ENCODE measurements around the gene NEAT1. TPM values are rescaled to one million over a fixed set of nuclear protein-coding genes. Genes with fewer than 3 reads are reported as not detected.

NEAT1 gene
- total RNA-seq, 1 experiment from 2014 or later, result 564 TPM

DNA sequence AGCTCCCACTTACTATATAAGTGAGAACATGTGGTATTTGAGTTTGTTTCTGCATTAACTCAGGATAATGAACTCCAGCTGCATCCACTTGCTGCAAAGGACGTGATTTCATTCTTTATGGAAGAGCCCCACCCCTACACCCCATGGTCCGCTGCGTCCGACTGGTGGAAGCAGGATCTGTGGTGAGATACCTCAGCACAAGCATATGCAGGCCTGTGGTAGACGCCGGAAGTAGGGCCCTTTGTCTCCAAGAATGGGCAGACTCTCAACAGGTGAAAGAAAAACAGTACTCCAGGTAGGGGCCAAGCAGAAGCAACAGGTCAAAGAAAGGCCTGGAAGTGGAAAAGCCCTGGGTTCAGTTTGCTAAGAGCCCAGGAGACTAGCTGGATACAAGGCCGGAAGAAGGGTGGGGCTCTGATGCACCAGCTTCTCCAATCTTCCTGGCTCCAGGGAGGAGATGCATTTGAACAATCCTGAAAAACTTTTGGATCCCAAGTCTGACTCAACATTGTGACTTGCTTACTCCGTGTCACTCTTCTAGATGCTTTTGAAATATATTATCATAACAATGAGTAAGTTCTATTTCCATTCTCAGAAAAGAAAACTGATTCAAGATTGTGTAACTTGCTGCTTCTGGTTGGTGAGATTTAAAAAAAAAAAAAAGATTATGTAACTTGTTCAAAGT lies 30.4 kb downstream of the NEAT1 start:
- peak overlapping the region; percentile 15; the same call in 1 of the 2 replicates for H3K27ac ChIP-seq (ENCODE audit: low read depth, low read length)
- DNase-seq (ENCODE audit: low read depth, low spot score) (no peak), ATAC-seq (no peak)
- no TSS peak for BruUV-seq (replicated peaks)
- H2AFZ ChIP-seq (ENCODE audit: low read depth, low read length, poor library complexity, severe bottlenecking), result no peak overlapping the region
- no peak overlapping the region for H3K9ac ChIP-seq (ENCODE audit: low read length)
- H3K9me2 ChIP-seq (ENCODE audit: insufficient read depth), result no peaks in the 10 kb centered on the region
- POLR2A ChIA-PET, result interaction anchor here (4.3 kb wide), 1 partner anchor 45 kb away, joined by 33 read pairs; the partner anchor contains the start of gene MALAT1
- CTCF ChIA-PET, result interaction anchor here (0.7 kb wide), 1 partner anchor 124 kb away, joined by 3 read pairs; no protein-coding TSS in a partner anchor
- no peaks in the 10 kb centered on the region for H3K27me3 ChIP-seq (ENCODE audit: insufficient read depth, low read length)
- H3K9me3 ChIP-seq (ENCODE audit: control insufficient read depth in 1 of 2, insufficient read depth in 1 of 2, low read depth in 1 of 2, low read length in 2 of 2), result no peaks in the 10 kb centered on the region
- TF ChIP-seq CEBPB (IDR thresholded peaks at IDR 0.05; ENCODE audit: low read depth) (no peak), SRF (IDR thresholded peaks at IDR 0.05; ENCODE audit: low read depth) (no peak), FOSL1 (IDR thresholded peaks at IDR 0.05; ENCODE audit: low read depth) (0 out of 2 replicates have a peak, but pooled peaks have one; percentile 25)
- H3K36me3 ChIP-seq (ENCODE audit: control insufficient read depth in 1 of 2, insufficient read depth in 2 of 2, low read length in 2 of 2), result no peaks in the 10 kb centered on the region
- peaks cover 14% of the 10 kb centered on the region for H3K79me2 ChIP-seq (ENCODE audit: insufficient read depth, low read length)
- intact Hi-C loops (cut with micrococcal nuclease), result no loop called here
- peaks cover 42 to 61% of the 10 kb centered on the region in 2 experiments for H3K4me1 ChIP-seq (ENCODE audit: control insufficient read depth in 1 of 2, insufficient read depth in 2 of 2, low read length in 2 of 2)
- H4K20me1 ChIP-seq (ENCODE audit: insufficient read depth), result no peaks in the 10 kb centered on the region
- RAD21 ChIA-PET (ENCODE audit: low non-redundant PET in 1 of 2, low total read pairs in 2 of 2, uncharacterized antibody in 2 of 2, unreplicated experiment in 2 of 2), result no interaction called here
- no peak overlapping the region for H3K4me3 ChIP-seq (replicated peaks in 1 of 2; ENCODE audit: low read depth in 1 of 2, low read length in 2 of 2)
- H3K4me2 ChIP-seq (ENCODE audit: low read length), result peak overlapping the region; percentile 97

DNA sequence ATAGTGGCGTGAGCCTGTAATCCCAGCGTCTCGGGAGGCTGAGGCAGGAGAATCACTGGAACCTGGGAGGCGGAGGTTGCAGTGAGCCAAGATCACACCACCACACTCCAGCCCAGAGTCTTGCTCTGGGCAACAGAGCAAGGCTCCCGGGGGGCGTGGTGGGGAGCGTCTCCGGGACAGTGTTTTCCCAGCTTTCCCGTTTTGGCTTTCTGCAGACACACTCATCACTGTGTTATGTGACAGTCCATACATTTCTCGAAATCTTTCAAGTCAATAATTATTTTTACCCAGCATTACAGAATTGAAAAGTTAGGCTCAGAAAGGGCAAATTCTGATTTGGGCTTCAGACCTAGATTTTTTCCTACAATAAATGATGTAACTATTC lies 31.7 kb downstream of the NEAT1 start:
- Histone ChIP-seq H3K9me2 (ENCODE audit: insufficient read depth) (no peaks in the 10 kb centered on the region), H3K36me3 (ENCODE audit: control insufficient read depth in 1 of 2, insufficient read depth in 2 of 2, low read length in 2 of 2) (no peaks in the 10 kb centered on the region), H2AFZ (ENCODE audit: low read depth, low read length, poor library complexity, severe bottlenecking) (no peak overlapping the region), H3K79me2 (ENCODE audit: insufficient read depth, low read length) (peaks cover 14% of the 10 kb centered on the region), H4K20me1 (ENCODE audit: insufficient read depth) (no peaks in the 10 kb centered on the region), H3K9ac (ENCODE audit: low read length) (peak overlapping the region; percentile 81), H3K27me3 (ENCODE audit: insufficient read depth, low read length) (no peaks in the 10 kb centered on the region), H3K4me3 (replicated peaks in 1 of 2; ENCODE audit: low read depth in 1 of 2, low read length in 2 of 2) (peak overlapping the region; percentile 73 to 76), H3K4me1 (ENCODE audit: control insufficient read depth in 1 of 2, insufficient read depth in 2 of 2, low read length in 2 of 2) (peaks cover 40 to 51% of the 10 kb centered on the region in 2 experiments), H3K27ac (ENCODE audit: low read depth, low read length) (peak overlapping the region; percentile 94), H3K9me3 (ENCODE audit: control insufficient read depth in 1 of 2, insufficient read depth in 1 of 2, low read depth in 1 of 2, low read length in 2 of 2) (no peaks in the 10 kb centered on the region), H3K4me2 (ENCODE audit: low read length) (peak overlapping the region; percentile 97)
- DNase-seq (ENCODE audit: low read depth, low spot score), result no peak
- peak; percentile 32 for ATAC-seq
- intact Hi-C loops (cut with micrococcal nuclease), result no loop called here
- CTCF ChIA-PET, result no interaction called here
- BruUV-seq (replicated peaks), result no TSS peak
- RAD21 ChIA-PET (ENCODE audit: low non-redundant PET in 1 of 2, low total read pairs in 2 of 2, uncharacterized antibody in 2 of 2, unreplicated experiment in 2 of 2), result no interaction called here
- POLR2A ChIA-PET, result interaction anchor here (0.8 to 4.3 kb wide), 4 partner anchors 17 to 48 kb away, joined by 3 to 33 read pairs (median 6); partner anchors contain the start of gene MALAT1
- TF ChIP-seq EZH2 (IDR thresholded peaks at IDR 0.05) (no peak), CEBPB (IDR thresholded peaks at IDR 0.05; ENCODE audit: low read depth) (no peak), EGR1 (IDR thresholded peaks at IDR 0.05; ENCODE audit: low read depth) (no peak), SRF (IDR thresholded peaks at IDR 0.05; ENCODE audit: low read depth) (no peak), POLR2AphosphoS5 (IDR thresholded peaks at IDR 0.05; ENCODE audit: low read depth, low read length) (no peak; the same call in 1 of the 2 replicates), RAD21 (IDR thresholded peaks at IDR 0.05; ENCODE audit: low read depth) (no peak), ZFX (IDR thresholded peaks at IDR 0.05) (no peak), FOSL1 (IDR thresholded peaks at IDR 0.05; ENCODE audit: low read depth) (no peak), POLR2A (IDR thresholded peaks at IDR 0.05; ENCODE audit: borderline replicate concordance, extremely low read depth, insufficient read depth, insufficient read length) (no peak), CBX3 (IDR thresholded peaks at IDR 0.05; ENCODE audit: low read depth) (no peak), TCF7L2 (IDR thresholded peaks at IDR 0.05; ENCODE audit: borderline replicate concordance, extremely low read depth, insufficient read depth, insufficient read length) (no peak)
- TF ChIP-seq, protein P1, sequence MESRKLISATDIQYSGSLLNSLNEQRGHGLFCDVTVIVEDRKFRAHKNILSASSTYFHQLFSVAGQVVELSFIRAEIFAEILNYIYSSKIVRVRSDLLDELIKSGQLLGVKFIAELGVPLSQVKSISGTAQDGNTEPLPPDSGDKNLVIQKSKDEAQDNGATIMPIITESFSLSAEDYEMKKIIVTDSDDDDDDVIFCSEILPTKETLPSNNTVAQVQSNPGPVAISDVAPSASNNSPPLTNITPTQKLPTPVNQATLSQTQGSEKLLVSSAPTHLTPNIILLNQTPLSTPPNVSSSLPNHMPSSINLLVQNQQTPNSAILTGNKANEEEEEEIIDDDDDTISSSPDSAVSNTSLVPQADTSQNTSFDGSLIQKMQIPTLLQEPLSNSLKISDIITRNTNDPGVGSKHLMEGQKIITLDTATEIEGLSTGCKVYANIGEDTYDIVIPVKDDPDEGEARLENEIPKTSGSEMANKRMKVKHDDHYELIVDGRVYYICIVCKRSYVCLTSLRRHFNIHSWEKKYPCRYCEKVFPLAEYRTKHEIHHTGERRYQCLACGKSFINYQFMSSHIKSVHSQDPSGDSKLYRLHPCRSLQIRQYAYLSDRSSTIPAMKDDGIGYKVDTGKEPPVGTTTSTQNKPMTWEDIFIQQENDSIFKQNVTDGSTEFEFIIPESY (IDR thresholded peaks at IDR 0.05; ENCODE audit: extremely low read depth, insufficient replicate concordance, low read length), result no peak
- TF ChIP-seq, protein P2, sequence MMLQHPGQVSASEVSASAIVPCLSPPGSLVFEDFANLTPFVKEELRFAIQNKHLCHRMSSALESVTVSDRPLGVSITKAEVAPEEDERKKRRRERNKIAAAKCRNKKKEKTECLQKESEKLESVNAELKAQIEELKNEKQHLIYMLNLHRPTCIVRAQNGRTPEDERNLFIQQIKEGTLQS (IDR thresholded peaks at IDR 0.05), result no peak
- TF ChIP-seq, protein P3, sequence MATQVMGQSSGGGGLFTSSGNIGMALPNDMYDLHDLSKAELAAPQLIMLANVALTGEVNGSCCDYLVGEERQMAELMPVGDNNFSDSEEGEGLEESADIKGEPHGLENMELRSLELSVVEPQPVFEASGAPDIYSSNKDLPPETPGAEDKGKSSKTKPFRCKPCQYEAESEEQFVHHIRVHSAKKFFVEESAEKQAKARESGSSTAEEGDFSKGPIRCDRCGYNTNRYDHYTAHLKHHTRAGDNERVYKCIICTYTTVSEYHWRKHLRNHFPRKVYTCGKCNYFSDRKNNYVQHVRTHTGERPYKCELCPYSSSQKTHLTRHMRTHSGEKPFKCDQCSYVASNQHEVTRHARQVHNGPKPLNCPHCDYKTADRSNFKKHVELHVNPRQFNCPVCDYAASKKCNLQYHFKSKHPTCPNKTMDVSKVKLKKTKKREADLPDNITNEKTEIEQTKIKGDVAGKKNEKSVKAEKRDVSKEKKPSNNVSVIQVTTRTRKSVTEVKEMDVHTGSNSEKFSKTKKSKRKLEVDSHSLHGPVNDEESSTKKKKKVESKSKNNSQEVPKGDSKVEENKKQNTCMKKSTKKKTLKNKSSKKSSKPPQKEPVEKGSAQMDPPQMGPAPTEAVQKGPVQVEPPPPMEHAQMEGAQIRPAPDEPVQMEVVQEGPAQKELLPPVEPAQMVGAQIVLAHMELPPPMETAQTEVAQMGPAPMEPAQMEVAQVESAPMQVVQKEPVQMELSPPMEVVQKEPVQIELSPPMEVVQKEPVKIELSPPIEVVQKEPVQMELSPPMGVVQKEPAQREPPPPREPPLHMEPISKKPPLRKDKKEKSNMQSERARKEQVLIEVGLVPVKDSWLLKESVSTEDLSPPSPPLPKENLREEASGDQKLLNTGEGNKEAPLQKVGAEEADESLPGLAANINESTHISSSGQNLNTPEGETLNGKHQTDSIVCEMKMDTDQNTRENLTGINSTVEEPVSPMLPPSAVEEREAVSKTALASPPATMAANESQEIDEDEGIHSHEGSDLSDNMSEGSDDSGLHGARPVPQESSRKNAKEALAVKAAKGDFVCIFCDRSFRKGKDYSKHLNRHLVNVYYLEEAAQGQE (IDR thresholded peaks at IDR 0.05; ENCODE audit: low read depth), result no peak
